ENCODE data around the gene TTYH3.

Gene TTYH3

GRCh38 chr7:2598154-2598823, 33.5 kb upstream of the TTYH3 start:
- DNase-seq (ENCODE audit: low read depth, low spot score): no peak
- Histone ChIP-seq H3K27ac (no peak overlapping the region), H3K4me3 (no peak overlapping the region), H3K9me3 (ENCODE audit: low read depth, low read length) (no peaks in the 10 kb centered on the region), H3K9ac (ENCODE audit: insufficient read length) (no peak overlapping the region), H3K36me3 (ENCODE audit: insufficient read depth, low read length) (peaks cover 32% of the 10 kb centered on the region; the same call in 1 of the 2 replicates)
- TF ChIP-seq EZH2 (IDR thresholded peaks at IDR 0.05) (no peak), POLR2AphosphoS5 (IDR thresholded peaks at IDR 0.05; ENCODE audit: borderline replicate concordance, low read depth, low read length) (no peak), FOXP2 (optimal IDR thresholded peaks at IDR 0.05; ENCODE audit: control extremely low read depth, extremely low read length, insufficient read depth) (no peak)

GRCh38 chr7:2601065-2601464, 30.7 kb upstream of the TTYH3 start:
- H3K9me3 ChIP-seq (ENCODE audit: low read depth, low read length): no peaks in the 10 kb centered on the region
- no peak overlapping the region for H3K27ac ChIP-seq
- TF ChIP-seq POLR2AphosphoS5 (IDR thresholded peaks at IDR 0.05; ENCODE audit: borderline replicate concordance, low read depth, low read length): no peak
- TF ChIP-seq EZH2 (IDR thresholded peaks at IDR 0.05): no peak
- no peak for TF ChIP-seq FOXP2 (optimal IDR thresholded peaks at IDR 0.05; ENCODE audit: control extremely low read depth, extremely low read length, insufficient read depth)
- peaks cover 18% of the 10 kb centered on the region; the same call in 1 of the 2 replicates for H3K36me3 ChIP-seq (ENCODE audit: insufficient read depth, low read length)
- no peak for DNase-seq (ENCODE audit: low read depth, low spot score)
- H3K4me3 ChIP-seq: no peak overlapping the region
- H3K9ac ChIP-seq (ENCODE audit: insufficient read length): no peak overlapping the region

GRCh38 chr7:2601907-2602306, 29.9 kb upstream of the TTYH3 start:
- Histone ChIP-seq H3K36me3 (ENCODE audit: insufficient read depth, low read length) (peaks cover 18% of the 10 kb centered on the region; the same call in 1 of the 2 replicates), H3K27ac (no peak overlapping the region), H3K9ac (ENCODE audit: insufficient read length) (no peak overlapping the region), H3K9me3 (ENCODE audit: low read depth, low read length) (no peaks in the 10 kb centered on the region), H3K4me3 (no peak overlapping the region)
- TF ChIP-seq EZH2 (IDR thresholded peaks at IDR 0.05): no peak
- TF ChIP-seq FOXP2 (optimal IDR thresholded peaks at IDR 0.05; ENCODE audit: control extremely low read depth, extremely low read length, insufficient read depth): no peak
- TF ChIP-seq POLR2AphosphoS5 (IDR thresholded peaks at IDR 0.05; ENCODE audit: borderline replicate concordance, low read depth, low read length): no peak
- DNase-seq (ENCODE audit: low read depth, low spot score): no peak

GRCh38 chr7:2602406-2603043, 29.3 kb upstream of the TTYH3 start:
- Histone ChIP-seq H3K4me3 (no peak overlapping the region), H3K9ac (ENCODE audit: insufficient read length) (no peak overlapping the region), H3K27ac (no peak overlapping the region), H3K36me3 (ENCODE audit: insufficient read depth, low read length) (peaks cover 18% of the 10 kb centered on the region; the same call in 1 of the 2 replicates), H3K9me3 (ENCODE audit: low read depth, low read length) (no peaks in the 10 kb centered on the region)
- no peak for DNase-seq (ENCODE audit: low read depth, low spot score)
- TF ChIP-seq EZH2 (IDR thresholded peaks at IDR 0.05) (no peak), POLR2AphosphoS5 (IDR thresholded peaks at IDR 0.05; ENCODE audit: borderline replicate concordance, low read depth, low read length) (no peak), FOXP2 (optimal IDR thresholded peaks at IDR 0.05; ENCODE audit: control extremely low read depth, extremely low read length, insufficient read depth) (no peak)

GRCh38 chr7:2603044-2603965, 28.5 kb upstream of the TTYH3 start:
- Histone ChIP-seq H3K36me3 (ENCODE audit: insufficient read depth, low read length) (peaks cover 14% of the 10 kb centered on the region; the same call in 1 of the 2 replicates), H3K4me3 (no peak overlapping the region), H3K9me3 (ENCODE audit: low read depth, low read length) (no peaks in the 10 kb centered on the region), H3K9ac (ENCODE audit: insufficient read length) (no peak overlapping the region), H3K27ac (no peak overlapping the region)
- DNase-seq (ENCODE audit: low read depth, low spot score): no peak
- TF ChIP-seq EZH2 (IDR thresholded peaks at IDR 0.05) (no peak), FOXP2 (optimal IDR thresholded peaks at IDR 0.05; ENCODE audit: control extremely low read depth, extremely low read length, insufficient read depth) (no peak), POLR2AphosphoS5 (IDR thresholded peaks at IDR 0.05; ENCODE audit: borderline replicate concordance, low read depth, low read length) (no peak)

- no peak overlapping the region for H3K27ac ChIP-seq
- H3K9ac ChIP-seq (ENCODE audit: insufficient read length): no peak overlapping the region
- H3K4me3 ChIP-seq: no peak overlapping the region
- TF ChIP-seq FOXP2 (optimal IDR thresholded peaks at IDR 0.05; ENCODE audit: control extremely low read depth, extremely low read length, insufficient read depth) (no peak), POLR2AphosphoS5 (IDR thresholded peaks at IDR 0.05; ENCODE audit: borderline replicate concordance, low read depth, low read length) (no peak), EZH2 (IDR thresholded peaks at IDR 0.05) (no peak)
- H3K9me3 ChIP-seq (ENCODE audit: low read depth, low read length): no peaks in the 10 kb centered on the region
- no peak for DNase-seq (ENCODE audit: low read depth, low spot score)
- H3K36me3 ChIP-seq (ENCODE audit: insufficient read depth, low read length): peaks cover 8% of the 10 kb centered on the region; the same call in 1 of the 2 replicates
Measured at GRCh38 chr7:2604608-2605174, 27.1 kb upstream of the TTYH3 start.

- Histone ChIP-seq H3K9me3 (ENCODE audit: low read depth, low read length) (no peaks in the 10 kb centered on the region), H3K9ac (ENCODE audit: insufficient read length) (no peak overlapping the region), H3K27ac (no peak overlapping the region), H3K4me3 (no peak overlapping the region), H3K36me3 (ENCODE audit: insufficient read depth, low read length) (peaks cover under 1% of the 10 kb centered on the region; the same call in 1 of the 2 replicates)
- DNase-seq (ENCODE audit: low read depth, low spot score): no peak
- TF ChIP-seq POLR2AphosphoS5 (IDR thresholded peaks at IDR 0.05; ENCODE audit: borderline replicate concordance, low read depth, low read length): no peak
- no peak for TF ChIP-seq FOXP2 (optimal IDR thresholded peaks at IDR 0.05; ENCODE audit: control extremely low read depth, extremely low read length, insufficient read depth)
- TF ChIP-seq EZH2 (IDR thresholded peaks at IDR 0.05): no peak
Measured at GRCh38 chr7:2605608-2606538, 25.9 kb upstream of the TTYH3 start.

Measured in SK-N-MC (cell line).